H1 (cell line): ENCODE data around the gene NCK1. TPM values are rescaled to one million over a fixed set of nuclear protein-coding genes. Genes with fewer than 3 reads are reported as not detected.

Experiments used
- CTCF ChIA-PET: fragments of 300-600 bp; sonication (Branson Sonifier 250); formaldehyde crosslinking; loops from one replicate; lab custom pipeline; 2021; ENCODE audit not compliant: partially characterized antibody; lab: Charles Lee
- POLR2A ChIA-PET: fragments of 300-600 bp; sonication (Branson Sonifier 250); formaldehyde crosslinking; loops from one replicate; lab custom pipeline; 2021; ENCODE audit warnings: inconsistent platforms; ENCODE audit not compliant: partially characterized antibody; lab: Charles Lee
- DNase-seq, 2 experiments: peaks; one replicate each; pipeline versions ENCODE4 v3.0.0 to v3.0.0-alpha.2; 2010 to 2022; ENCODE audit warnings: low spot score in 2 of 2, low read depth in 1 of 2, mixed read lengths in 1 of 2
- FAIRE-seq: peaks from 2 replicates; lab custom pipeline; 2011; peaks lifted over from hg19 to GRCh38; lab: Jason Lieb, UNC
- H2AFZ ChIP-seq: 2 replicates; pipeline ENCODE4 v1.8.1; 2012; ENCODE audit warnings: low read length, inconsistent platforms
- H2AK5ac ChIP-seq: 2 replicates; pipeline ENCODE4 v1.6.1; 2013; ENCODE audit warnings: low read depth, low read length
- H2BK120ac ChIP-seq: replicated peaks from 2 replicates; pipeline ENCODE3; 2013; ENCODE audit warnings: low read depth, low read length, inconsistent platforms
- H2BK12ac ChIP-seq: 2 replicates; pipeline ENCODE4 v1.6.1; 2013; ENCODE audit warnings: low read depth, low read length
- H2BK15ac ChIP-seq: 2 replicates; pipeline ENCODE4 v1.6.1; 2013; ENCODE audit warnings: low read length
- H2BK20ac ChIP-seq: 2 replicates; pipeline ENCODE4 v1.6.1; 2013; ENCODE audit warnings: low read length
- H2BK5ac ChIP-seq: 2 replicates; pipeline ENCODE4 v1.6.1; 2013; ENCODE audit warnings: low read depth, low read length
- H3K14ac ChIP-seq: 2 replicates; pipeline ENCODE4 v1.6.1; 2013; ENCODE audit warnings: inconsistent platforms; ENCODE audit not compliant: insufficient read length
- H3K18ac ChIP-seq: 2 replicates; pipeline ENCODE4 v1.6.1; 2013; ENCODE audit warnings: low read length; ENCODE audit errors: extremely low read depth
- H3K23ac ChIP-seq: 2 replicates; pipeline ENCODE4 v1.6.1; 2013; ENCODE audit warnings: inconsistent platforms; ENCODE audit not compliant: insufficient read length
- H3K23me2 ChIP-seq: 2 replicates; pipeline ENCODE4 v1.6.1; 2013; ENCODE audit warnings: low read depth, low read length
- H3K27ac ChIP-seq: 2 replicates; pipeline ENCODE4 v1.6.1; 2011; ENCODE audit warnings: low read depth, low read length, inconsistent platforms
- H3K27me3 ChIP-seq, 4 experiments: replicated peaks in 1 of 4; 1 replicate in 1 of 4; 2 replicates in 3 of 4; pipeline versions ENCODE4 v1.6.1 to v1.8.1; 2011 to 2013; ENCODE audit warnings: low read length in 3 of 4, mild to moderate bottlenecking in 3 of 4, inconsistent platforms in 2 of 4, mixed read lengths in 2 of 4, moderate library complexity in 1 of 4; ENCODE audit not compliant: control insufficient read depth in 3 of 4, insufficient read depth in 3 of 4; ENCODE audit errors: extremely low read depth in 1 of 4
- H3K36me3 ChIP-seq, 4 experiments: 2 replicates each; pipeline versions ENCODE4 v1.6.1 to v1.8.1; 2011 to 2013; ENCODE audit warnings: mild to moderate bottlenecking in 4 of 4, low read length in 3 of 4, moderate library complexity in 2 of 4, control low read depth in 1 of 4, inconsistent platforms in 1 of 4; ENCODE audit not compliant: insufficient read depth in 4 of 4, control insufficient read depth in 2 of 4
- H3K4ac ChIP-seq: replicated peaks from 2 replicates; pipeline ENCODE3; 2013; ENCODE audit warnings: low read length, low read depth, mixed read lengths, inconsistent platforms; ENCODE audit not compliant: insufficient read length
- H3K4me1 ChIP-seq, 4 experiments: replicated peaks in 1 of 4; 1 replicate in 1 of 4; 2 replicates in 3 of 4; pipeline versions ENCODE4 v1.6.1 to v1.8.1; 2011 to 2013; ENCODE audit warnings: low read length in 3 of 4, inconsistent platforms in 2 of 4, mixed read lengths in 1 of 4; ENCODE audit not compliant: insufficient read depth in 4 of 4, control insufficient read depth in 3 of 4
- H3K4me2 ChIP-seq, 2 experiments: 2 replicates each; pipeline versions ENCODE4 v1.6.1 to v1.8.1; 2011 to 2013; ENCODE audit warnings: low read depth in 2 of 2, low read length in 2 of 2, control low read depth in 1 of 2, inconsistent platforms in 1 of 2, mild to moderate bottlenecking in 1 of 2; ENCODE audit not compliant: insufficient read depth in 1 of 2
- H3K4me3 ChIP-seq, 4 experiments: fragments of 200-600, 300-600 bp in 1 of 4; sonication (generic), shearing (Covaris generic), sonication (Bioruptor Twin) in 1 of 4; 2 replicates each; pipeline versions ENCODE4 v1.5.1 to v1.8.1; 2011 to 2016; ENCODE audit warnings: low read length in 4 of 4, low read depth in 3 of 4, control low read depth in 2 of 4, inconsistent platforms in 2 of 4, mild to moderate bottlenecking in 2 of 4, mixed read lengths in 1 of 4, moderate library complexity in 1 of 4; ENCODE audit not compliant: insufficient read depth in 2 of 4; ENCODE audit errors: extremely low read depth in 1 of 4
- H3K56ac ChIP-seq: replicated peaks from 2 replicates; pipeline ENCODE3; 2013; ENCODE audit warnings: low read depth, mild to moderate bottlenecking, mixed read lengths, low read length, inconsistent platforms; ENCODE audit not compliant: insufficient read length
- H3K79me1 ChIP-seq: 2 replicates; pipeline ENCODE4 v1.6.1; 2013; ENCODE audit warnings: low read depth, low read length, control low read depth
- H3K79me2 ChIP-seq, 2 experiments: 2 replicates each; pipeline versions ENCODE4 v1.6.1 to v1.8.1; 2012 to 2013; ENCODE audit warnings: low read length in 2 of 2, mild to moderate bottlenecking in 2 of 2, inconsistent platforms in 1 of 2; ENCODE audit not compliant: insufficient read depth in 2 of 2, control insufficient read depth in 1 of 2
- H3K9ac ChIP-seq, 4 experiments: replicated peaks in 1 of 4; 1 replicate in 1 of 4; 2 replicates in 3 of 4; pipeline versions ENCODE4 v1.6.1 to v1.8.1; 2011 to 2013; ENCODE audit warnings: low read depth in 3 of 4, low read length in 3 of 4, control low read depth in 2 of 4, mild to moderate bottlenecking in 2 of 4, moderate library complexity in 2 of 4, inconsistent platforms in 1 of 4; ENCODE audit errors: extremely low read depth in 1 of 4
- H3K9me3 ChIP-seq, 2 experiments: 2 replicates each; pipeline versions ENCODE4 v1.6.1 to v1.8.1; 2012 to 2013; ENCODE audit warnings: mild to moderate bottlenecking in 2 of 2, moderate library complexity in 2 of 2, control low read depth in 1 of 2, inconsistent platforms in 1 of 2, low read depth in 1 of 2, low read length in 1 of 2, mixed read lengths in 1 of 2; ENCODE audit not compliant: insufficient read depth in 2 of 2
- H4K20me1 ChIP-seq, 2 experiments: replicated peaks in 1 of 2; 2 replicates each; pipeline versions ENCODE3 to v1.8.1; 2011 to 2013; ENCODE audit warnings: inconsistent platforms in 2 of 2, low read length in 2 of 2, mild to moderate bottlenecking in 1 of 2; ENCODE audit not compliant: insufficient read depth in 2 of 2, control insufficient read depth in 1 of 2
- H4K5ac ChIP-seq: 2 replicates; pipeline ENCODE4 v1.6.1; 2013; ENCODE audit warnings: low read length, low read depth, mixed read lengths, inconsistent platforms; ENCODE audit not compliant: insufficient read length
- H4K8ac ChIP-seq: 2 replicates; pipeline ENCODE4 v1.8.0; 2013; ENCODE audit warnings: mild to moderate bottlenecking, moderate library complexity, low read length, inconsistent platforms; ENCODE audit not compliant: insufficient read depth; ENCODE audit errors: extremely low read depth
- H4K91ac ChIP-seq: replicated peaks from 2 replicates; pipeline ENCODE3; 2013; ENCODE audit warnings: low read length, mixed read lengths, inconsistent platforms; ENCODE audit not compliant: insufficient read length
- ASH2L ChIP-seq: fragments of 200-600, 300-600 bp; sonication (generic); IDR thresholded peaks from one replicate; pipeline ENCODE4 v1.7.1; 2017; ENCODE audit warnings: low read length
- BACH1 ChIP-seq: IDR thresholded peaks from 2 replicates; pipeline ENCODE4 v1.6.1; 2012; ENCODE audit warnings: low read length, improper control_type of control experiment
- CBX8 ChIP-seq: fragments of 300-800, 300-1000 bp; sonication (generic); IDR thresholded peaks from 2 replicates; pipeline ENCODE4 v1.7.1; 2016; ENCODE audit warnings: low read depth, low read length, borderline replicate concordance
- CHD2 ChIP-seq: IDR thresholded peaks from 2 replicates; pipeline ENCODE4 v1.6.1; 2012; ENCODE audit warnings: low read length, improper control_type of control experiment
- GABPA ChIP-seq: IDR thresholded peaks from 2 replicates; pipeline ENCODE4 v1.6.1; 2011; ENCODE audit warnings: mild to moderate bottlenecking, low read length, moderate library complexity, borderline replicate concordance; ENCODE audit not compliant: insufficient read depth
- NANOG ChIP-seq: IDR thresholded peaks from 2 replicates; pipeline ENCODE4 v1.6.1; 2011; ENCODE audit warnings: low read length, low read depth, mild to moderate bottlenecking, inconsistent platforms; ENCODE audit not compliant: insufficient read depth, poor library complexity, severe bottlenecking
- RAD21 ChIP-seq, 2 experiments: IDR thresholded peaks in 1 of 2; conservative IDR thresholded peaks in 1 of 2; 2 replicates each; pipeline ENCODE4 v1.6.1; 2011; ENCODE audit warnings: low read depth in 2 of 2, low read length in 2 of 2, improper control_type of control experiment in 1 of 2, inconsistent platforms in 1 of 2, mild to moderate bottlenecking in 1 of 2, moderate library complexity in 1 of 2
- RNF2 ChIP-seq: fragments of 200-900, 300-1000 bp; sonication (generic); IDR thresholded peaks from 2 replicates; pipeline ENCODE4 v1.7.1; 2016; ENCODE audit warnings: borderline replicate concordance, low read depth, mild to moderate bottlenecking, antibody characterized with exemption, low read length; ENCODE audit not compliant: poor library complexity, severe bottlenecking; ENCODE audit errors: missing control alignments
- SAP30 ChIP-seq: fragments of 300-600 bp; sonication (generic); IDR thresholded peaks from 2 replicates; pipeline ENCODE4 v1.7.1; 2012; ENCODE audit warnings: low read length, moderate library complexity, mild to moderate bottlenecking, inconsistent platforms; ENCODE audit not compliant: insufficient read depth, insufficient replicate concordance
- TBP ChIP-seq: IDR thresholded peaks from 2 replicates; pipeline ENCODE4 v1.6.1; 2011; ENCODE audit warnings: low read depth, low read length, improper control_type of control experiment
- WGBS, 2 experiments: shearing (Covaris generic) in 1 of 2; methylation state at CpG; one replicate each; pipeline versions ENCODE4 v1.1.6 to v1.1.7; 2013 to 2015; ENCODE audit warnings: low lambda C conversion rate in 2 of 2, mixed read lengths in 2 of 2, inconsistent platforms in 1 of 2, low coverage in 1 of 2, missing lambda C conversion rate in 1 of 2; ENCODE audit not compliant: insufficient replicate concordance in 2 of 2, insufficient coverage in 1 of 2, insufficient read length in 1 of 2; ENCODE audit errors: extremely low coverage in 1 of 2, missing lambda C conversion rate in 1 of 2; 5-methylcytosine and 5-hydroxymethylcytosine counted together
- polyA plus RNA-seq, 7 experiments: library from polyadenylated mRNA; depleted of rRNA in 3 of 7; stranded (reverse) in 5 of 7; unstranded in 2 of 7; fragments of >200 nt in 5 of 7; fragments of 200-250 nt in 2 of 7; gene quantifications; 1 replicate in 5 of 7; 2 replicates in 1 of 7; 4 replicates in 1 of 7; pipeline versions ENCODE4 v1.2.1 to v1.2.3, GENCODE V29; 2011 to 2013; ENCODE audit warnings: missing spikeins in 2 of 7, mixed read lengths in 2 of 7
- total RNA-seq: library from RNA; stranded (reverse); fragmentation: NEBNext Ultra II Directional; extraction: Animal tissue kit (Norgen Biotek cat#: 25700); gene quantifications from 2 replicates; pipeline ENCODE4 v1.2.1, GENCODE V29; 2021
- TF ChIP-seq, protein P1 (sequence below): IDR thresholded peaks from 2 replicates; pipeline ENCODE4 v1.6.1; 2011; ENCODE audit warnings: low read depth, mild to moderate bottlenecking, low read length; ENCODE audit not compliant: insufficient read depth
- TF ChIP-seq, protein P2 (sequence below): IDR thresholded peaks from 2 replicates; pipeline ENCODE4 v1.6.1; 2012; ENCODE audit warnings: inconsistent platforms

Gene NCK1
- total and polyA plus RNA-seq, 2 of the 8 experiments (the other 6 are each of a cell fraction or from before 2014, with no cell fraction given) = 10.0 to 28.5 TPM

GRCh38 chr3:136950623-136951022, 88.6 kb downstream of the NCK1 start:
- H3K23ac ChIP-seq = no peak overlapping the region
- H3K79me1 ChIP-seq = no peaks in the 10 kb centered on the region
- FAIRE-seq (no peak), DNase-seq (no peak)
- H2BK5ac ChIP-seq = no peak overlapping the region
- H2AK5ac ChIP-seq = no peak overlapping the region
- CTCF ChIA-PET = interaction anchor here (1.1 kb wide), 1 partner anchor 82 kb away, joined by 4 read pairs; no protein-coding TSS in a partner anchor
- no peaks in the 10 kb centered on the region for H4K20me1 ChIP-seq
- no peaks in the 10 kb centered on the region for H3K23me2 ChIP-seq
- no peaks in the 10 kb centered on the region for H3K79me2 ChIP-seq
- H3K27me3 ChIP-seq = no peaks in the 10 kb centered on the region
- H4K5ac ChIP-seq = no peak overlapping the region
- no peaks in the 10 kb centered on the region for H3K4me1 ChIP-seq
- no peak overlapping the region for H3K14ac ChIP-seq
- H3K4me3 ChIP-seq = no peak overlapping the region
- no peak overlapping the region for H4K91ac ChIP-seq
- H2AFZ ChIP-seq = no peak overlapping the region
- POLR2A ChIA-PET = interaction anchor here (0.9 kb wide), 1 partner anchor 89 kb away, joined by 3 read pairs; the partner anchor contains the start of gene NCK1
- no peak overlapping the region for H2BK120ac ChIP-seq
- no peak overlapping the region for H3K18ac ChIP-seq
- no peaks in the 10 kb centered on the region for H3K9me3 ChIP-seq
- WGBS, 2 experiments = 84% methylated on average over 1 of the region's 1 CpG; no CpG with 5 or more reads in 1 of the 2 experiments
- H2BK12ac ChIP-seq = no peak overlapping the region
- no peak overlapping the region for H4K8ac ChIP-seq
- H2BK20ac ChIP-seq = no peak overlapping the region
- H3K56ac ChIP-seq = no peak overlapping the region
- H3K4ac ChIP-seq = no peak overlapping the region
- no peak overlapping the region for H3K9ac ChIP-seq
- H2BK15ac ChIP-seq = no peak overlapping the region
- H3K27ac ChIP-seq = no peak overlapping the region
- no peak overlapping the region for H3K4me2 ChIP-seq
- peaks cover 0 to 3% (median 2%) of the 10 kb centered on the region in 4 experiments; a peak in 2 of 8 replicates for H3K36me3 ChIP-seq
- TF ChIP-seq ASH2L = no peak
- TF ChIP-seq BACH1 = no peak
- TF ChIP-seq, protein P1, sequence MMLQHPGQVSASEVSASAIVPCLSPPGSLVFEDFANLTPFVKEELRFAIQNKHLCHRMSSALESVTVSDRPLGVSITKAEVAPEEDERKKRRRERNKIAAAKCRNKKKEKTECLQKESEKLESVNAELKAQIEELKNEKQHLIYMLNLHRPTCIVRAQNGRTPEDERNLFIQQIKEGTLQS = no peak
- no peak for TF ChIP-seq RNF2
- no peak for TF ChIP-seq CHD2
- TF ChIP-seq SAP30 = no peak
- TF ChIP-seq TBP = no peak
- no peak for TF ChIP-seq CBX8
- no peak for TF ChIP-seq GABPA
- TF ChIP-seq, protein P2, sequence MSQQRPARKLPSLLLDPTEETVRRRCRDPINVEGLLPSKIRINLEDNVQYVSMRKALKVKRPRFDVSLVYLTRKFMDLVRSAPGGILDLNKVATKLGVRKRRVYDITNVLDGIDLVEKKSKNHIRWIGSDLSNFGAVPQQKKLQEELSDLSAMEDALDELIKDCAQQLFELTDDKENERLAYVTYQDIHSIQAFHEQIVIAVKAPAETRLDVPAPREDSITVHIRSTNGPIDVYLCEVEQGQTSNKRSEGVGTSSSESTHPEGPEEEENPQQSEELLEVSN = no peak
- TF ChIP-seq RAD21 (IDR thresholded peaks at IDR 0.05 in 1 of 2, conservative IDR thresholded peaks at IDR 0.05 in 1 of 2; ENCODE audit: low read depth in 2 of 2, low read length in 2 of 2) = no peak
- TF ChIP-seq NANOG = no peak
